Activated B cell treated with CpG ODN at 0.5 μM for 24 hours (primary cell): ENCODE measurements around the gene KCNK13. TPM values are rescaled to one million over a fixed set of nuclear protein-coding genes. Genes with fewer than 3 reads are reported as not detected.

Experiments used
- ATAC-seq: fragments of 200-7000 bp; cut with Tn5 transposase; one replicate; pipeline ENCODE4 v1.10.0; 2021; ENCODE audit warnings: low read depth, mild to moderate bottlenecking, moderate library complexity
- CTCF ChIA-PET: fragments of 350-600 bp; sonication (Branson Sonifier 250); formaldehyde crosslinking; loops from one replicate; lab custom pipeline; 2021; ENCODE audit warnings: antibody characterized with exemption; lab: Charles Lee
- POLR2A ChIA-PET: fragments of 350-600 bp; sonication (Branson Sonifier 250); formaldehyde crosslinking; loops from one replicate; lab custom pipeline; 2021; ENCODE audit warnings: antibody characterized with exemption; lab: Charles Lee
- DNase-seq: peaks from one replicate; pipeline ENCODE4 v3.0.0; 2022
- H3K27ac Mint-ChIP-seq: one replicate; pipeline ENCODE4 v1.8.0; 2020; ENCODE audit warnings: mixed read lengths
- H3K27me3 Mint-ChIP-seq: one replicate; pipeline ENCODE4 v1.8.0; 2021; ENCODE audit warnings: mixed read lengths
- H3K36me3 Mint-ChIP-seq: one replicate; pipeline ENCODE4 v1.8.0; 2021; ENCODE audit warnings: low read depth, mixed read lengths
- H3K4me1 Mint-ChIP-seq: one replicate; pipeline ENCODE4 v1.8.0; 2021; ENCODE audit warnings: mixed read lengths
- H3K4me3 Mint-ChIP-seq: one replicate; pipeline ENCODE4 v1.8.0; 2020; ENCODE audit warnings: mild to moderate bottlenecking, mixed read lengths
- H3K9me3 Mint-ChIP-seq: one replicate; pipeline ENCODE4 v1.8.0; 2020; ENCODE audit warnings: mixed read lengths
- CTCF ChIP-seq: fragments of 200-600 bp; IDR thresholded peaks from one replicate; pipeline ENCODE4 v1.8.0; 2022; ENCODE audit warnings: antibody characterized with exemption, mild to moderate bottlenecking
- intact Hi-C: fragments of 100-400 bp; cut with micrococcal nuclease; formaldehyde crosslinking; loops from one replicate; pipeline ENCODE4 v1.15.1; 2024
- total RNA-seq: library from RNA; stranded (reverse); gene quantifications from 2 replicates; pipeline ENCODE4 v1.2.3, GENCODE V29; 2022

Gene KCNK13
- total RNA-seq, 1 donor from 2014 or later, result not detected

- DNase-seq, result no peak
- TF ChIP-seq CTCF, result no peak
- Mint-ChIP-seq H3K27me3 (peaks cover 8% of the 10 kb centered on the region), H3K9me3 (no peaks in the 10 kb centered on the region), H3K4me1 (no peaks in the 10 kb centered on the region), H3K36me3 (no peaks in the 10 kb centered on the region), H3K4me3 (no peak overlapping the region), H3K27ac (no peak overlapping the region)
- intact Hi-C loops, result no loop called here
- ChIA-PET CTCF (no interaction called here), POLR2A (no interaction called here)
- ATAC-seq, result no peak
Measured at GRCh38 chr14:90140956-90141316, 79.1 kb downstream of the KCNK13 start.

GRCh38 chr14:90153429-90153828, 91.6 kb downstream of the KCNK13 start:
- ATAC-seq (no peak), DNase-seq (no peak)
- TF ChIP-seq CTCF, result no peak
- Mint-ChIP-seq H3K4me3 (no peak overlapping the region), H3K27ac (no peak overlapping the region), H3K36me3 (no peaks in the 10 kb centered on the region), H3K4me1 (no peaks in the 10 kb centered on the region), H3K9me3 (peaks cover 10% of the 10 kb centered on the region), H3K27me3 (peaks cover 6% of the 10 kb centered on the region)
- CTCF ChIA-PET, result no interaction called here
- POLR2A ChIA-PET, result no interaction called here
- intact Hi-C loops, result no loop called here

GRCh38 chr14:90154110-90154509, 92.3 kb downstream of the KCNK13 start:
- DNase-seq, result no peak
- CTCF ChIA-PET, result no interaction called here
- TF ChIP-seq CTCF, result no peak
- intact Hi-C loops, result no loop called here
- Mint-ChIP-seq H3K27ac (no peak overlapping the region), H3K9me3 (peaks cover 10% of the 10 kb centered on the region), H3K27me3 (peaks cover 5% of the 10 kb centered on the region), H3K4me1 (no peaks in the 10 kb centered on the region), H3K4me3 (no peak overlapping the region), H3K36me3 (no peaks in the 10 kb centered on the region)
- POLR2A ChIA-PET, result no interaction called here
- no peak for ATAC-seq

- no peak for ATAC-seq
- DNase-seq, result no peak
- no peak overlapping the region for H3K27ac Mint-ChIP-seq
- no peaks in the 10 kb centered on the region for H3K4me1 Mint-ChIP-seq
- CTCF ChIA-PET, result no interaction called here
- peaks cover 3% of the 10 kb centered on the region for H3K9me3 Mint-ChIP-seq
- no peak overlapping the region for H3K4me3 Mint-ChIP-seq
- peaks cover 8% of the 10 kb centered on the region for H3K27me3 Mint-ChIP-seq
- no peak for TF ChIP-seq CTCF
- POLR2A ChIA-PET, result no interaction called here
- intact Hi-C loops, result no loop called here
- H3K36me3 Mint-ChIP-seq, result no peaks in the 10 kb centered on the region
Measured at GRCh38 chr14:90159146-90159545, 97.4 kb downstream of the KCNK13 start.

- H3K9me3 Mint-ChIP-seq, result peaks cover 3% of the 10 kb centered on the region
- no peak overlapping the region for H3K4me3 Mint-ChIP-seq
- peaks cover 8% of the 10 kb centered on the region for H3K27me3 Mint-ChIP-seq
- ChIA-PET POLR2A (no interaction called here), CTCF (no interaction called here)
- no peak for ATAC-seq
- TF ChIP-seq CTCF, result no peak
- DNase-seq, result no peak
- intact Hi-C loops, result no loop called here
- H3K4me1 Mint-ChIP-seq, result no peaks in the 10 kb centered on the region
- no peaks in the 10 kb centered on the region for H3K36me3 Mint-ChIP-seq
- H3K27ac Mint-ChIP-seq, result no peak overlapping the region
Measured at GRCh38 chr14:90159688-90160087, 97.9 kb downstream of the KCNK13 start.
